OCI-LY1 (cell line): ENCODE data around the gene NEAT1.

ENCODE experiments used
- H2AFZ ChIP-seq: fragments of 200-600 bp; sonication (generic), shearing (Covaris generic); 2 replicates; pipeline ENCODE4 v1.6.0; 2014; ENCODE audit warnings: antibody characterized with exemption, mild to moderate bottlenecking, low read length
- H3F3A ChIP-seq: fragments of 200-600 bp; sonication (generic), shearing (Covaris generic); 2 replicates; pipeline ENCODE4 v1.6.0; 2014; ENCODE audit warnings: mild to moderate bottlenecking, antibody characterized with exemption, low read length, moderate library complexity; ENCODE audit not compliant: insufficient read depth
- H3K27ac ChIP-seq: fragments of 200-600 bp; sonication (generic); 2 replicates; pipeline ENCODE4 v1.5.1; 2014; ENCODE audit warnings: low read length, mixed run types, mild to moderate bottlenecking, low read depth; ENCODE audit not compliant: poor library complexity, severe bottlenecking
- H3K27me3 ChIP-seq: fragments of 200-600 bp; sonication (generic); 2 replicates; pipeline ENCODE4 v1.6.0; 2014; ENCODE audit warnings: antibody characterized with exemption, mild to moderate bottlenecking, low read length, moderate library complexity; ENCODE audit not compliant: insufficient read depth
- H3K36me3 ChIP-seq: fragments of 200-600 bp; sonication (generic); 2 replicates; pipeline ENCODE4 v1.6.1; 2014; ENCODE audit warnings: mild to moderate bottlenecking, antibody characterized with exemption, low read length, moderate library complexity, mixed read lengths; ENCODE audit not compliant: insufficient read depth
- H3K4me1 ChIP-seq: fragments of 200-600 bp; sonication (generic); 2 replicates; pipeline ENCODE4 v1.5.1; 2014; ENCODE audit warnings: mild to moderate bottlenecking, low read length, moderate library complexity; ENCODE audit not compliant: insufficient read depth, severe bottlenecking
- H3K4me2 ChIP-seq: fragments of 200-600 bp; sonication (generic), shearing (Covaris generic); 2 replicates; pipeline ENCODE4 v1.6.1; 2014; ENCODE audit warnings: low read length
- H3K4me3 ChIP-seq: fragments of 200-600 bp; sonication (generic); 2 replicates; pipeline ENCODE4 v1.5.1; 2014; ENCODE audit warnings: low read length, low read depth, mild to moderate bottlenecking, mixed read lengths; ENCODE audit not compliant: poor library complexity, severe bottlenecking
- H3K79me2 ChIP-seq: fragments of 200-600 bp; shearing (Covaris generic); 2 replicates; pipeline ENCODE4 v1.6.1; 2016; ENCODE audit warnings: mixed run types, low read length, mixed read lengths; ENCODE audit not compliant: insufficient read depth
- H3K9ac ChIP-seq: fragments of 200-600 bp; sonication (generic), shearing (Covaris generic); 2 replicates; pipeline ENCODE4 v1.6.1; 2014; ENCODE audit warnings: mild to moderate bottlenecking, low read length, mixed read lengths
- H3K9me2 ChIP-seq: fragments of 200-600 bp; sonication (generic), shearing (Covaris generic); 2 replicates; pipeline ENCODE4 v1.6.1; 2014; ENCODE audit warnings: low read depth, mild to moderate bottlenecking, low read length, mixed read lengths
- H3K9me3 ChIP-seq: fragments of 200-600 bp; shearing (Covaris generic); 2 replicates; pipeline ENCODE4 v1.6.1; 2014; ENCODE audit warnings: low read length, mixed read lengths
- H4K20me1 ChIP-seq: fragments of 200-600 bp; sonication (generic), shearing (Covaris generic); 2 replicates; pipeline ENCODE4 v1.6.0; 2016; ENCODE audit warnings: mild to moderate bottlenecking, low read length; ENCODE audit not compliant: insufficient read depth
- EZH2 ChIP-seq: fragments of 200-600 bp; sonication (generic), shearing (Covaris generic); IDR thresholded peaks from 2 replicates; pipeline ENCODE4 v1.8.0; 2017; ENCODE audit warnings: borderline replicate concordance, mixed run types, mild to moderate bottlenecking, antibody characterized with exemption, low read length, moderate library complexity, mixed read lengths
- TF ChIP-seq, protein P1 (sequence below): fragments of 200-600 bp; sonication (generic), shearing (Covaris generic); IDR thresholded peaks from 2 replicates; pipeline ENCODE4 v1.5.1; 2017; ENCODE audit warnings: mild to moderate bottlenecking, antibody characterized with exemption, low read length, moderate library complexity, mixed read lengths

The NEAT1 gene

DNA sequence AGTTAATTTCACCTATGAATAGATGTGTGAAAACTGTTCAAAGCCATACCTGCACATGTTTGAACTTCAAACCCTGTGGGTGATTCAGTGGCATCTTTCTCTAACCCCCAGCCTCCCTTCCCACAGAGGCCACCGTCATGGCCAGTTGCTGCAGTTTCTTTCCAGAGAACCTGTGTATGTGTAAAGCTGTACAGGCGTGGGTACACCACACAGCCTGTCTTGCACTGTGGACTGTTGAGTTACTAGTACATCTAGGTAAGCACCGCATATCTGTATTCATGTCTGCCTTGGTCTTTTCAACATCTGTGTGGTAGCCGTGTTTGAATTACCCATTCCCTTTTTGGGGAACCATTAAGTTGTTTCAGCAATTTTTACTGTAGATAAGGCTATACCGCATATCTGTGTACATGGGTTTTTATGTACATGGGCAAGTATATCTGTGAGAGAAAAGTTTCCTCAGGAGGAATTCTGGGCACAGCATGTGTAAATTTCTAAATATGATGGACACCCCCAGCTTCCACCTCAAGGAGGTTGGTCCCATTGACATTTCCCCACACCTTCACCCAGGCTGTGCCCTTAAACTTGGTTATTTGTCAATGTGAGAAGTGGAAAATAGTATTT lies 13.9 kb downstream of the NEAT1 start:
- peak overlapping the region; percentile 59 for H3K27ac ChIP-seq
- no peaks in the 10 kb centered on the region for H3K9me2 ChIP-seq
- peaks cover 69% of the 10 kb centered on the region for H3K4me1 ChIP-seq
- no peak for TF ChIP-seq EZH2
- TF ChIP-seq, protein P1, sequence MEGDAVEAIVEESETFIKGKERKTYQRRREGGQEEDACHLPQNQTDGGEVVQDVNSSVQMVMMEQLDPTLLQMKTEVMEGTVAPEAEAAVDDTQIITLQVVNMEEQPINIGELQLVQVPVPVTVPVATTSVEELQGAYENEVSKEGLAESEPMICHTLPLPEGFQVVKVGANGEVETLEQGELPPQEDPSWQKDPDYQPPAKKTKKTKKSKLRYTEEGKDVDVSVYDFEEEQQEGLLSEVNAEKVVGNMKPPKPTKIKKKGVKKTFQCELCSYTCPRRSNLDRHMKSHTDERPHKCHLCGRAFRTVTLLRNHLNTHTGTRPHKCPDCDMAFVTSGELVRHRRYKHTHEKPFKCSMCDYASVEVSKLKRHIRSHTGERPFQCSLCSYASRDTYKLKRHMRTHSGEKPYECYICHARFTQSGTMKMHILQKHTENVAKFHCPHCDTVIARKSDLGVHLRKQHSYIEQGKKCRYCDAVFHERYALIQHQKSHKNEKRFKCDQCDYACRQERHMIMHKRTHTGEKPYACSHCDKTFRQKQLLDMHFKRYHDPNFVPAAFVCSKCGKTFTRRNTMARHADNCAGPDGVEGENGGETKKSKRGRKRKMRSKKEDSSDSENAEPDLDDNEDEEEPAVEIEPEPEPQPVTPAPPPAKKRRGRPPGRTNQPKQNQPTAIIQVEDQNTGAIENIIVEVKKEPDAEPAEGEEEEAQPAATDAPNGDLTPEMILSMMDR, result no peak
- no peaks in the 10 kb centered on the region; the same call in 1 of the 2 replicates for H4K20me1 ChIP-seq
- no peaks in the 10 kb centered on the region for H3F3A ChIP-seq
- H3K79me2 ChIP-seq, result peaks cover 34% of the 10 kb centered on the region
- H3K27me3 ChIP-seq, result no peaks in the 10 kb centered on the region
- no peak overlapping the region for H3K4me3 ChIP-seq
- no peak overlapping the region for H3K4me2 ChIP-seq
- no peak overlapping the region for H2AFZ ChIP-seq
- H3K36me3 ChIP-seq, result peaks cover 75% of the 10 kb centered on the region
- H3K9ac ChIP-seq, result no peak overlapping the region
- H3K9me3 ChIP-seq, result no peaks in the 10 kb centered on the region

DNA sequence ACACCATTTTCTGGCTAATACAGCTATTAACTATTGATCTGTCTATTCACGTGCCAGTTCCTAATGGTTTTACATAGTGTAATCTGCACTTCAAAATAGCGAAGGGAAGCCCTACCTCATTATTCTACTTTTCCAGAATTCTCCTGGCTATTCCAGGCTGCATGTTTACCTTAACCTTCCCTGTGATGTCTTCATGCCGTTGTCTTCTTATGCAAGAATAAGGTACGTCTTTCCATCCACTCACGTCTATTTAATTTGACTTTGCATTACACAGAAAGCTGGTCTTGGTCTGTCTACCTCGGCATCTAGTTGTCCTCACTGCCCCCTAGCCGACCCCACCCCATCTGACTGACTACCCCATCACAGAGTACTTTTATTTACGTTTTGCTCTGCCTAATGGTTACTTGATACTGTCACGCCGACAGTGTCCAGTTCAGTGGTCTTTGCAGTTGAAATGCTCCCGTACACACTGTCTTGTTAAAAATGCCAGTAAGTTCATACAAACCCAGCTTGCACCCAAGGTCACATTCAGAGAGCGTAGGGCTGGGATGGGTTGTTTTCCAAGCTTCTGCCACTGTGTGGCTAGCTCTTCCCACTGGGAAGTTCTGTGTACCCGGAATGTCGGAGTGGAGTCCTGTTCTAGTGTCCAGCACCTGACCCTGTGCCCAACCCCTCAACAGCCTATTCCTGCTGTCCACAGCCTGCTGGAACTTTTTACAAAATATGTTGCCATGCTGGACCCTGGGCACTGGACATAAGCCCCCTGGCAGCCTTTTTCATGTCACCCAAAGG lies 15.0 kb downstream of the NEAT1 start:
- no peak overlapping the region for H3K4me2 ChIP-seq
- H3K9ac ChIP-seq, result no peak overlapping the region
- H3K4me3 ChIP-seq, result no peak overlapping the region
- no peaks in the 10 kb centered on the region for H3K9me2 ChIP-seq
- no peaks in the 10 kb centered on the region for H3F3A ChIP-seq
- no peaks in the 10 kb centered on the region for H3K27me3 ChIP-seq
- H4K20me1 ChIP-seq, result no peaks in the 10 kb centered on the region; the same call in 1 of the 2 replicates
- no peak for TF ChIP-seq EZH2
- TF ChIP-seq, protein P1, result no peak
- H2AFZ ChIP-seq, result no peak overlapping the region
- H3K36me3 ChIP-seq, result peaks cover 64% of the 10 kb centered on the region
- H3K9me3 ChIP-seq, result no peaks in the 10 kb centered on the region
- H3K27ac ChIP-seq, result no peak overlapping the region
- H3K4me1 ChIP-seq, result peaks cover 69% of the 10 kb centered on the region
- H3K79me2 ChIP-seq, result peaks cover 23% of the 10 kb centered on the region

DNA sequence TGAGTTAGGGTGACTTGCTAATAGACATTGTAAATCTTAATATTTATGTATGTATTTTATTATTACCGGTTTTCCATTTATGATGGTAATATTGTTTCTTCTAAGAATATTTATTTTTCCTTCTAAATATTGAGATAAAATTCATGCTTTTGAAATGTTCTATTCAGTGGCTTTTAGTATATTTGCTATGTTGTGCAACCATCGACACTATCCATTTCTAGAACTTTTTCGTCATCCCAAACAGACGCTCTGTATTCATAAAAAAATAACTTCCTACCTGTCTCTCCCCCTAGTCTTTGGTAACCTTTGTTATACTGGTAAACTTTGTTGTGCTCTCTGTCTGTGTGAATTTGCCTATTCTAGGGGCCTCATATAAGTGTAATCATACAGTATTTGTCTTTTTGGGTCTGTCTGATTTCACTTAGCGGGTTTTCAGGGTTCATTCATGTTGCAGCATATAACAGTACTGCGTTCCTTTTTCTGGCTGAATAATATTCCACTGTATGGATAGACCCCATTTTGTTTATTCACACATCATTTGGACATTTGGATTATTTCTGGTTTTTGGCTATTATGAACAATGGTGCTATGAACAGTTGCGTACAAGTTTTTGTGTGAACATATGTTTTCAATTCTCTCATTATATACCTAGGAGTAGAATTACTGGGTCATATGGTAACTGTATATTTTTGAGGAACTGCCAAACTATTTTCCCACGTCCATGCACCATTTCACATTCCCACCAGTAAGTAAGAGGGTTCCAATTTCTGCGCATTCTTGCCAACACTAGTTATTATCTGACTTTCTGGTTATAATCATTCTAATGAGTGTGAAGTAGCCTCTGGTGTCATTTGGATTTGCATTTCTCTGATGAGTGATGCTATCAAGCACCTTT lies 15.9 kb downstream of the NEAT1 start:
- Histone ChIP-seq H3K27ac (peak overlapping the region; percentile 94), H3K4me3 (no peak overlapping the region), H3K9me2 (no peaks in the 10 kb centered on the region), H3K27me3 (no peaks in the 10 kb centered on the region), H3F3A (no peaks in the 10 kb centered on the region), H3K9me3 (no peaks in the 10 kb centered on the region), H3K4me1 (peaks cover 69% of the 10 kb centered on the region), H3K9ac (no peak overlapping the region), H4K20me1 (no peaks in the 10 kb centered on the region; the same call in 1 of the 2 replicates), H3K4me2 (no peak overlapping the region), H3K36me3 (peaks cover 56% of the 10 kb centered on the region), H2AFZ (no peak overlapping the region), H3K79me2 (peaks cover 14% of the 10 kb centered on the region; the same call in 1 of the 2 replicates)
- no peak for TF ChIP-seq EZH2
- TF ChIP-seq, protein P1, result no peak
